ENCODE data around the gene FAH.
"Not testable (repeated sequence)": the region's sequence is repeated elsewhere in the genome, so short reads cannot be mapped to it uniquely, and the experiment has no call there.

FAH gene

GRCh38 chr15:80123034-80123433, 29.8 kb upstream of the FAH start:
- in situ Hi-C loops (cut with MboI; ENCODE audit: low pct_unique_long_range_greater_than_20kb, low sequenced_read_pairs, unreplicated experiment) = no loop called here
- TF ChIP-seq CTCF (IDR thresholded peaks at IDR 0.05; ENCODE audit: extremely low read depth, insufficient read depth, missing control alignments) = no peak
- DNase-seq (ENCODE audit: low spot score) = no peak

- in situ Hi-C loops (cut with MboI; ENCODE audit: low pct_unique_long_range_greater_than_20kb, low sequenced_read_pairs, unreplicated experiment); DNase-seq (ENCODE audit: low spot score): not testable (repeated sequence)
These were observed 25.5 kb upstream of the FAH start for GRCh38 chr15:80127253-80127652.

GRCh38 chr15:80127911-80128310, 24.9 kb upstream of the FAH start:
- no peak for DNase-seq (ENCODE audit: low spot score)
- in situ Hi-C loops (cut with MboI; ENCODE audit: low pct_unique_long_range_greater_than_20kb, low sequenced_read_pairs, unreplicated experiment) = no loop called here
- no peak for TF ChIP-seq CTCF (IDR thresholded peaks at IDR 0.05; ENCODE audit: extremely low read depth, insufficient read depth, missing control alignments)

- TF ChIP-seq CTCF (IDR thresholded peaks at IDR 0.05; ENCODE audit: extremely low read depth, insufficient read depth, missing control alignments) = no peak
- in situ Hi-C loops (cut with MboI; ENCODE audit: low pct_unique_long_range_greater_than_20kb, low sequenced_read_pairs, unreplicated experiment) = no loop called here
- DNase-seq (ENCODE audit: low spot score) = no peak
These were observed 20.4 kb upstream of the FAH start for GRCh38 chr15:80132382-80132781.

GRCh38 chr15:80136854-80137253, 15.9 kb upstream of the FAH start:
- no peak for TF ChIP-seq CTCF (IDR thresholded peaks at IDR 0.05; ENCODE audit: extremely low read depth, insufficient read depth, missing control alignments)
- DNase-seq (ENCODE audit: low spot score) = no peak
- in situ Hi-C loops (cut with MboI; ENCODE audit: low pct_unique_long_range_greater_than_20kb, low sequenced_read_pairs, unreplicated experiment) = no loop called here

- no peak for DNase-seq (ENCODE audit: low spot score)
- no peak for TF ChIP-seq CTCF (IDR thresholded peaks at IDR 0.05; ENCODE audit: extremely low read depth, insufficient read depth, missing control alignments)
- in situ Hi-C loops (cut with MboI; ENCODE audit: low pct_unique_long_range_greater_than_20kb, low sequenced_read_pairs, unreplicated experiment) = no loop called here
These were observed 13.8 kb upstream of the FAH start for GRCh38 chr15:80138961-80139360.

- no peak for TF ChIP-seq CTCF (IDR thresholded peaks at IDR 0.05; ENCODE audit: extremely low read depth, insufficient read depth, missing control alignments)
- in situ Hi-C loops (cut with MboI; ENCODE audit: low pct_unique_long_range_greater_than_20kb, low sequenced_read_pairs, unreplicated experiment) = no loop called here
These were observed 11.9 kb upstream of the FAH start for GRCh38 chr15:80140909-80141308.

More at GRCh38 chr15:80140909-80141308, 11.9 kb upstream of the FAH start:
- DNase-seq (ENCODE audit: low spot score) = no peak

All from GM13977 (cell line).